ENCODE measurements around the gene USP44. TPM values are rescaled to one million over a fixed set of nuclear protein-coding genes. Genes with fewer than 3 reads are reported as not detected.

USP44 gene
- total RNA-seq, 2 donors from 2014 or later, result 7.0 to 21.1 TPM

DNA sequence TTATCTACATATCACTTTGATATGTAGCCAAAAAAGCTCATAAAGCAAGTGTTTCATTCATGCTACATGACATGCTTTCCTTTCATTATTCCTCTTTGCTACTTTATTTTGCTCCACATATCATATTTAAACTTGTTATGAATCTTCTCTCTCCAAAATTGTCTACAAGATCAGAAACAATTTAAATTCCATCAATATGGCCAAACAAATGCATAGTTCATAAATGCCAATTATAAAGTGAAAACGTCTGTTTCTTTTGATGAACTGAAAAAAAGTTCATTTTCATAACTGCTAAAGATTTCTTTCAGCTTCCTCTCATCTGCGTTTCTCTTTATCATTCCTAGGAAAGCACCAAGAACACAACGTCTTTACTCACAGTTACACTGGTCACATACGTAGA lies 22.8 kb downstream of the USP44 start:
- H3K4me3 ChIP-seq, result no peak overlapping the region
- DNase-seq (no peak), ATAC-seq (no peak)
- intact Hi-C loops (cut with DNase I), result no loop called here
- TF ChIP-seq, protein P1, sequence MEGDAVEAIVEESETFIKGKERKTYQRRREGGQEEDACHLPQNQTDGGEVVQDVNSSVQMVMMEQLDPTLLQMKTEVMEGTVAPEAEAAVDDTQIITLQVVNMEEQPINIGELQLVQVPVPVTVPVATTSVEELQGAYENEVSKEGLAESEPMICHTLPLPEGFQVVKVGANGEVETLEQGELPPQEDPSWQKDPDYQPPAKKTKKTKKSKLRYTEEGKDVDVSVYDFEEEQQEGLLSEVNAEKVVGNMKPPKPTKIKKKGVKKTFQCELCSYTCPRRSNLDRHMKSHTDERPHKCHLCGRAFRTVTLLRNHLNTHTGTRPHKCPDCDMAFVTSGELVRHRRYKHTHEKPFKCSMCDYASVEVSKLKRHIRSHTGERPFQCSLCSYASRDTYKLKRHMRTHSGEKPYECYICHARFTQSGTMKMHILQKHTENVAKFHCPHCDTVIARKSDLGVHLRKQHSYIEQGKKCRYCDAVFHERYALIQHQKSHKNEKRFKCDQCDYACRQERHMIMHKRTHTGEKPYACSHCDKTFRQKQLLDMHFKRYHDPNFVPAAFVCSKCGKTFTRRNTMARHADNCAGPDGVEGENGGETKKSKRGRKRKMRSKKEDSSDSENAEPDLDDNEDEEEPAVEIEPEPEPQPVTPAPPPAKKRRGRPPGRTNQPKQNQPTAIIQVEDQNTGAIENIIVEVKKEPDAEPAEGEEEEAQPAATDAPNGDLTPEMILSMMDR (IDR thresholded peaks at IDR 0.05), result no peak
- TF ChIP-seq POLR2A (IDR thresholded peaks at IDR 0.05), result no peak
- peaks cover 0 to 2% of the 10 kb centered on the region in 2 donors for H3K36me3 ChIP-seq (replicated peaks in 1 of 2; ENCODE audit: insufficient read depth in 1 of 2, low read depth in 2 of 2)
- H3K4me1 ChIP-seq, result no peaks in the 10 kb centered on the region
- H3K27ac ChIP-seq, result no peak overlapping the region
- no peaks in the 10 kb centered on the region for H3K27me3 ChIP-seq
- WGBS, 2 donors, result 68 to 75% methylated on average over 4 of the region's 4 CpGs
- no peaks in the 10 kb centered on the region for H3K9me3 ChIP-seq

DNA sequence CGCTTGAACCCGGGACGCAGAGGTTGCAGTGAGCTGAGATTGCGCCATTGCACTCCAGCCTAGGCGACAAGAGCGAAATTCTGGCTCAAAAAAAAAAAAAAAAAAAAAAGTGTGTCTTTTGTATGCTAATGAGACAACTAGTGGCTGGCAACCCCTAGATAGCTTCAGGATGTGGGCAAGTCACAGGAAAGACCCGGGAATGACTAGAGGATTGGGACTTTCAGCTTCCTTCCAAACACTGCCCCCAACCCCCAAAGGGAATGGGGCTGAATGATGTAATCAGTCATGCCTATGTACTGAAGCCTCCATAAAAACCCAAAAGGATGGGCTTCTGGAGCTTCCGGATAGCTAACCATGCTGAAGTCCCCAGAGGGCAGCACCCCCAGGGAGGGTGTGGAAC lies 28.6 kb downstream of the USP44 start:
- WGBS, 2 donors, result 88 to 93% methylated on average over 8 of the region's 8 CpGs

DNA sequence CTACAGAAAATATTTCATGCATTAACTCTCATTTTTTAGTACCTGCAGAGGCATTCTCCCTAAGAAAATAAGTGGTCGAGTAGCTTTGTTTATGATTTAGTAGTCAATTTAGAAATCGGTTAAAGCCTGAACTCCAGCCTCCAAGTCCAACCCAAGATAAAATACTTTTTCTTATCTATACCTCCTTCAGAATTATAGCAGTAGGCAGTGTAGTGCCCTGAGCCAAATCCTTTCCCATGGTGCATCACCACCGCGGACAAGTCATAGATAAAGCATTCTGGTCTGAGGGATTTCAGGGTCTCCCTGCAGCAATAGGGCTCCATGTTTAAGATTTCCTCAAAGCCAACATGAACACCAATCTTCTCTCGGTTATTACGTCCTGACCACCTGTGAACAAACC lies 30.5 kb downstream of the USP44 start:
- TF ChIP-seq, protein P1 (IDR thresholded peaks at IDR 0.05), result no peak
- TF ChIP-seq POLR2A (IDR thresholded peaks at IDR 0.05), result no peak
- no peak for ATAC-seq
- peaks cover 10% of the 10 kb centered on the region for H3K4me1 ChIP-seq
- DNase-seq, result no peak
- intact Hi-C loops (cut with DNase I), result no loop called here
- H3K36me3 ChIP-seq (replicated peaks in 1 of 2; ENCODE audit: insufficient read depth in 1 of 2, low read depth in 2 of 2), result no peaks in the 10 kb centered on the region
- no peak overlapping the region for H3K4me3 ChIP-seq
- no peak overlapping the region for H3K27ac ChIP-seq
- H3K9me3 ChIP-seq, result no peaks in the 10 kb centered on the region
- 78 to 80% methylated on average over 6 of the region's 6 CpGs for WGBS, 2 donors
- H3K27me3 ChIP-seq, result no peaks in the 10 kb centered on the region

More for the DNA sequence above, 28.6 kb downstream of the USP44 start:
- DNase-seq (no peak), ATAC-seq (no peak)
- Histone ChIP-seq H3K27me3 (no peaks in the 10 kb centered on the region), H3K4me1 (no peaks in the 10 kb centered on the region), H3K4me3 (no peak overlapping the region), H3K27ac (no peak overlapping the region), H3K36me3 (replicated peaks in 1 of 2; ENCODE audit: insufficient read depth in 1 of 2, low read depth in 2 of 2) (no peaks in the 10 kb centered on the region), H3K9me3 (no peaks in the 10 kb centered on the region)
- no peak for TF ChIP-seq POLR2A (IDR thresholded peaks at IDR 0.05)
- TF ChIP-seq, protein P1 (IDR thresholded peaks at IDR 0.05), result no peak
- intact Hi-C loops (cut with DNase I), result no loop called here

GRCh38 chr12:95518944-95519343 lies 32.3 kb downstream of the USP44 start:
- no peak for ATAC-seq
- H3K27me3 ChIP-seq, result no peaks in the 10 kb centered on the region
- peaks cover 10% of the 10 kb centered on the region for H3K4me1 ChIP-seq
- H3K9me3 ChIP-seq, result no peaks in the 10 kb centered on the region
- no peak for TF ChIP-seq POLR2A (IDR thresholded peaks at IDR 0.05)
- TF ChIP-seq, protein P1 (IDR thresholded peaks at IDR 0.05), result no peak
- H3K4me3 ChIP-seq, result no peak overlapping the region
- intact Hi-C loops (cut with DNase I), result no loop called here
- H3K36me3 ChIP-seq (replicated peaks in 1 of 2; ENCODE audit: insufficient read depth in 1 of 2, low read depth in 2 of 2), result peaks cover 0 to 3% of the 10 kb centered on the region in 2 donors
- DNase-seq, result no peak
- H3K27ac ChIP-seq, result no peak overlapping the region

- intact Hi-C loops (cut with DNase I), result no loop called here
- Histone ChIP-seq H3K27ac (no peak overlapping the region), H3K9me3 (no peaks in the 10 kb centered on the region), H3K4me1 (peaks cover 10% of the 10 kb centered on the region), H3K4me3 (no peak overlapping the region), H3K27me3 (no peaks in the 10 kb centered on the region), H3K36me3 (replicated peaks in 1 of 2; ENCODE audit: insufficient read depth in 1 of 2, low read depth in 2 of 2) (peaks cover 3 to 14% of the 10 kb centered on the region in 2 donors)
- ATAC-seq (no peak), DNase-seq (no peak)
- TF ChIP-seq, protein P1 (IDR thresholded peaks at IDR 0.05), result no peak
- no peak for TF ChIP-seq POLR2A (IDR thresholded peaks at IDR 0.05)
Observed at GRCh38 chr12:95517246-95517645, 34.0 kb downstream of the USP44 start.

All from body of pancreas (tissue), 4 donors.